ENCODE data around the gene NLGN1. TPM values are rescaled to one million over a fixed set of nuclear protein-coding genes. Genes with fewer than 3 reads are reported as not detected.

NLGN1 gene
- total and polyA plus RNA-seq, 2 of the 13 experiments (the other 11 are each of a cell fraction or from before 2014, with no cell fraction given) = not detected

DNA sequence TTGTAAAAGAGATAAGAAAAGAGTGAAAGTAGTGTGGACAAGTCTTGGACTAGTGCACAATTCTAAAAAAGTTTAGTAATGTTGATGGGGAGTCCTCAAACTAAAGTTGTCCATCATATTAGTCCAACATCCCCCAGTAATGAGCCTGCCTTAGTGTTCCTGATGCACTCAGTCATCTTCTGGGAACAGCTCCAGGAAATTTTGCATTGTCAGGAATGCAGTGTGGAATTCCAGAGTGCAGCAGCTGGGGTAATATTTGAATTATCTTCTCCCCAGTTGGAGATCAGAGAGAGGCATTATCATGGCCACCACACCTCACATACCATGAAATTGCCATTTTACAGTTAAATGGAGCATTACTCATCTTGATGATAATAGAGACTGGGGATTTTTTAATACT is 932.8 kb downstream of the NLGN1 start:
- H3K27ac ChIP-seq (ENCODE audit: extremely low read length, insufficient read depth, low read length) = no peak overlapping the region
- no peak overlapping the region for H3K4me2 ChIP-seq (ENCODE audit: low read depth, low read length)
- H4K20me1 ChIP-seq (ENCODE audit: insufficient read depth, low read length) = no peaks in the 10 kb centered on the region
- H3K79me2 ChIP-seq (ENCODE audit: insufficient read depth, low read length) = no peaks in the 10 kb centered on the region
- POLR2A ChIA-PET = no interaction called here
- no peak for ATAC-seq
- H3K4me3 ChIP-seq (replicated peaks in 1 of 3; ENCODE audit: insufficient read depth in 1 of 3, low read depth in 2 of 3, low read length in 3 of 3) = no peak overlapping the region
- no peak overlapping the region for H3K9ac ChIP-seq (ENCODE audit: insufficient read depth, low read depth, low read length)
- no peak for FAIRE-seq
- no peak for DNase-seq (ENCODE audit: low spot score)
- H3K4me1 ChIP-seq (ENCODE audit: insufficient read depth, low read length) = no peaks in the 10 kb centered on the region
- CTCF ChIA-PET (ENCODE audit: low intra/inter-chr PET ratio, low total read pairs) = no interaction called here
- TF ChIP-seq POLR2AphosphoS2 (IDR thresholded peaks at IDR 0.05; ENCODE audit: low read depth, low read length) = no peak
- in situ Hi-C loops (cut with HindIII; ENCODE audit: extremely low pct_ligation_motif_present, low pct_unique_long_range_greater_than_20kb) (no loop called here), intact Hi-C loops (cut with micrococcal nuclease; ENCODE audit: unreplicated experiment) (no loop called here)
- no peaks in the 10 kb centered on the region; the same call in none of the 2 replicates for H3K9me3 ChIP-seq (ENCODE audit: low read length)
- BruUV-seq (replicated peaks) = no TSS peak
- H3K27me3 ChIP-seq (ENCODE audit: control insufficient read depth in 1 of 2, insufficient read depth in 2 of 2, low read length in 2 of 2) = no peaks in the 10 kb centered on the region
- no peak overlapping the region for H2AFZ ChIP-seq (ENCODE audit: low read length)
- no peaks in the 10 kb centered on the region for H3K36me3 ChIP-seq (replicated peaks in 1 of 2; ENCODE audit: control insufficient read depth in 1 of 2, insufficient read depth in 2 of 2, low read length in 2 of 2)

- H3K27ac ChIP-seq (ENCODE audit: extremely low read length, insufficient read depth, low read length) = no peak overlapping the region
- intact Hi-C loops (cut with micrococcal nuclease; ENCODE audit: unreplicated experiment) = no loop called here
- no peaks in the 10 kb centered on the region; the same call in none of the 2 replicates for H3K9me3 ChIP-seq (ENCODE audit: low read length)
- no peaks in the 10 kb centered on the region for H3K27me3 ChIP-seq (ENCODE audit: control insufficient read depth in 1 of 2, insufficient read depth in 2 of 2, low read length in 2 of 2)
- H3K4me1 ChIP-seq (ENCODE audit: insufficient read depth, low read length) = no peaks in the 10 kb centered on the region
- H2AFZ ChIP-seq (ENCODE audit: low read length) = no peak overlapping the region
- 2% methylated on average over 5 of the region's 6 CpGs for WGBS (ENCODE audit: low lambda C conversion rate)
- ATAC-seq = no peak
- FAIRE-seq = no peak
- H4K20me1 ChIP-seq (ENCODE audit: insufficient read depth, low read length) = no peaks in the 10 kb centered on the region
- no peak overlapping the region for H3K4me3 ChIP-seq (replicated peaks in 1 of 3; ENCODE audit: insufficient read depth in 1 of 3, low read depth in 2 of 3, low read length in 3 of 3)
- POLR2A ChIA-PET = no interaction called here
- no peak overlapping the region for H3K9ac ChIP-seq (ENCODE audit: insufficient read depth, low read depth, low read length)
- H3K79me2 ChIP-seq (ENCODE audit: insufficient read depth, low read length) = no peaks in the 10 kb centered on the region
- no peak for DNase-seq (ENCODE audit: low spot score)
- in situ Hi-C loops (cut with HindIII; ENCODE audit: extremely low pct_ligation_motif_present, low pct_unique_long_range_greater_than_20kb) = no loop called here
- CTCF ChIA-PET (ENCODE audit: low intra/inter-chr PET ratio, low total read pairs) = no interaction called here
- H3K4me2 ChIP-seq (ENCODE audit: low read depth, low read length) = no peak overlapping the region
- BruUV-seq (replicated peaks) = no TSS peak
- H3K36me3 ChIP-seq (replicated peaks in 1 of 2; ENCODE audit: control insufficient read depth in 1 of 2, insufficient read depth in 2 of 2, low read length in 2 of 2) = no peaks in the 10 kb centered on the region
- TF ChIP-seq MZF1 (CRISPR knock-in tag; IDR thresholded peaks at IDR 0.05; ENCODE audit: borderline replicate concordance) = no peak
- no peak for TF ChIP-seq ZNF503 (CRISPR knock-in tag; IDR thresholded peaks at IDR 0.05)
- TF ChIP-seq, protein P1, sequence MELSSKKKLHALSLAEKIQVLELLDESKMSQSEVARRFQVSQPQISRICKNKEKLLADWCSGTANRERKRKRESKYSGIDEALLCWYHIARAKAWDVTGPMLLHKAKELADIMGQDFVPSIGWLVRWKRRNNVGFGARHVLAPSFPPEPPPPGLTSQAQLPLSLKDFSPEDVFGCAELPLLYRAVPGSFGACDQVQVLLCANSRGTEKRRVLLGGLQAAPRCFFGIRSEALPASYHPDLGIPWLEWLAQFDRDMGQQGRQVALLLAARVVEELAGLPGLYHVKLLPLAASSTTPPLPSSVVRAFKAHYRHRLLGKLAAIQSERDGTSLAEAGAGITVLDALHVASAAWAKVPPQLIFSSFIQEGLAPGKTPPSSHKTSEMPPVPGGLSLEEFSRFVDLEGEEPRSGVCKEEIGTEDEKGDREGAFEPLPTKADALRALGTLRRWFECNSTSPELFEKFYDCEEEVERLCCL (CRISPR knock-in tag; IDR thresholded peaks at IDR 0.05; ENCODE audit: borderline replicate concordance) = no peak
- no peak for TF ChIP-seq ZNF720 (CRISPR knock-in tag; IDR thresholded peaks at IDR 0.05)
- TF ChIP-seq HES4 (CRISPR knock-in tag; IDR thresholded peaks at IDR 0.05; ENCODE audit: borderline replicate concordance) = no peak
- no peak for TF ChIP-seq NONO (IDR thresholded peaks at IDR 0.05)
- no peak for TF ChIP-seq NONO (CRISPR knock-in tag; conservative IDR thresholded peaks at IDR 0.05)
- no peak for TF ChIP-seq POGK (CRISPR knock-in tag; conservative IDR thresholded peaks at IDR 0.05)
- no peak for TF ChIP-seq GPBP1L1 (CRISPR knock-in tag; IDR thresholded peaks at IDR 0.05)
- no peak for TF ChIP-seq U2AF1 (optimal IDR thresholded peaks at IDR 0.05; ENCODE audit: low read depth, low read length)
- no peak for TF ChIP-seq ZSCAN9 (CRISPR knock-in tag; IDR thresholded peaks at IDR 0.05; ENCODE audit: borderline replicate concordance)
These were observed 933.7 kb downstream of the NLGN1 start for GRCh38 chr3:174331095-174331800.
